Astrocyte of the cerebellum (primary cell): ENCODE results near the gene FAXDC2.

ENCODE experiments used
- DNase-seq: peaks from one replicate; pipeline ENCODE4 v3.0.0-alpha.2; 2011; ENCODE audit warnings: low read depth
- H3K4me3 ChIP-seq: 2 replicates; pipeline ENCODE4 v1.5.1; 2011; ENCODE audit warnings: mild to moderate bottlenecking, low read depth, low read length, moderate library complexity
- CTCF ChIP-seq: IDR thresholded peaks from 2 replicates; pipeline ENCODE4 v1.5.1; 2012; ENCODE audit warnings: low read length, low read depth, moderate library complexity, mild to moderate bottlenecking; ENCODE audit errors: missing control alignments
- in situ Hi-C: cut with HindIII; loops from 2 replicates; pipeline ENCODE4 v1.10.0; 2017; ENCODE audit warnings: low sequenced_read_pairs

FAXDC2 gene

GRCh38 chr5:154776167-154776566 is 74.2 kb downstream of the FAXDC2 start:
- no peak for DNase-seq
- H3K4me3 ChIP-seq, result no peak overlapping the region
- TF ChIP-seq CTCF, result no peak
- in situ Hi-C loops, result no loop called here

- in situ Hi-C loops, result no loop called here
- no peak overlapping the region for H3K4me3 ChIP-seq
- DNase-seq, result no peak
- no peak for TF ChIP-seq CTCF
Observed at GRCh38 chr5:154773326-154773725, 77.1 kb downstream of the FAXDC2 start.

GRCh38 chr5:154771383-154771901 is 79.0 kb downstream of the FAXDC2 start:
- peak overlapping the region; percentile 14 for H3K4me3 ChIP-seq
- TF ChIP-seq CTCF, result peak; percentile 32
- in situ Hi-C loops, result no loop called here
- DNase-seq, result peak; percentile 91

GRCh38 chr5:154770111-154770510 is 80.3 kb downstream of the FAXDC2 start:
- no peak overlapping the region for H3K4me3 ChIP-seq
- in situ Hi-C loops, result no loop called here
- no peak for DNase-seq
- TF ChIP-seq CTCF, result no peak
